Vagina (tissue), 2 donors: ENCODE results near the gene PRKRIP1. TPM values are rescaled to one million over a fixed set of nuclear protein-coding genes. Genes with fewer than 3 reads are reported as not detected.

Experiments
- DNase-seq, 2 donors: peaks; one replicate each; pipeline ENCODE4 v3.0.0-alpha.2; 2017; ENCODE audit errors: extremely low spot score in 2 of 2
- H3K27ac ChIP-seq: fragments of 200-600 bp; sonication (generic); one replicate; pipeline ENCODE4 v1.5.1; 2019
- H3K27me3 ChIP-seq: fragments of 200-600 bp; sonication (generic); one replicate; pipeline ENCODE4 v1.5.1; 2019
- H3K36me3 ChIP-seq, 2 donors: fragments of 200-600 bp; sonication (generic); one replicate each; pipeline ENCODE4 v1.5.1; 2017 to 2019
- H3K4me1 ChIP-seq: fragments of 200-600 bp; sonication (generic); one replicate; pipeline ENCODE4 v1.5.1; 2019
- H3K4me3 ChIP-seq, 2 donors: fragments of 200-600 bp; sonication (generic); 1 replicate in 1 of 2; 2 replicates in 1 of 2; pipeline ENCODE4 v1.5.1; 2016 to 2019
- H3K9me3 ChIP-seq: fragments of 200-600 bp; sonication (generic); one replicate; pipeline ENCODE4 v1.5.1; 2019
- CTCF ChIP-seq, 3 experiments: fragments of 450-650 bp in 2 of 3; fragments of 200-600 bp in 1 of 3; sonication (generic) in 1 of 3; IDR thresholded peaks; one replicate each; pipeline ENCODE4 v1.5.1; 2017 to 2019; ENCODE audit warnings: antibody characterized with exemption in 3 of 3, mild to moderate bottlenecking in 2 of 3, moderate library complexity in 2 of 3
- POLR2A ChIP-seq, 2 donors: fragments of 450-650 bp; IDR thresholded peaks; one replicate each; pipeline ENCODE4 v1.6.1; 2017; ENCODE audit warnings: antibody characterized with exemption in 2 of 2, mild to moderate bottlenecking in 2 of 2, moderate library complexity in 2 of 2
- POLR2AphosphoS5 ChIP-seq, 2 donors: sonication (generic); formaldehyde crosslinking; IDR thresholded peaks; one replicate each; pipeline ENCODE4 v1.9.0; 2017; ENCODE audit warnings: antibody characterized with exemption in 2 of 2, mild to moderate bottlenecking in 2 of 2, low read depth in 1 of 2; ENCODE audit not compliant: insufficient read depth in 1 of 2
- intact Hi-C: fragments of 100-400 bp; cut with DNase I; formaldehyde crosslinking; loops from one replicate; pipeline ENCODE4 v1.15.1; 2023
- total RNA-seq: library from RNA; depleted of rRNA; stranded (reverse); fragments of >200 nt; gene quantifications from one replicate; pipeline ENCODE4 v1.2.3, GENCODE V29; 2016

The PRKRIP1 gene
- total RNA-seq, 1 donor from 2014 or later = 17.4 TPM

- Histone ChIP-seq H3K27ac (no peak overlapping the region), H3K9me3 (no peaks in the 10 kb centered on the region), H3K27me3 (no peaks in the 10 kb centered on the region), H3K4me1 (peaks cover 17% of the 10 kb centered on the region), H3K4me3 (no peak overlapping the region), H3K36me3 (peaks cover 0 to 34% of the 10 kb centered on the region in 2 donors)
- TF ChIP-seq POLR2AphosphoS5 (IDR thresholded peaks at IDR 0.05; ENCODE audit: insufficient read depth in 1 of 2, low read depth in 1 of 2) = no peak
- TF ChIP-seq POLR2A (IDR thresholded peaks at IDR 0.05) = no peak
- TF ChIP-seq CTCF (IDR thresholded peaks at IDR 0.05) = no peak
- DNase-seq = no peak
- intact Hi-C loops = no loop called here
Observed at GRCh38 chr7:102459221-102459844, 63.2 kb downstream of the PRKRIP1 start.

- H3K36me3 ChIP-seq = peaks cover 0 to 33% of the 10 kb centered on the region in 2 donors
- H3K27me3 ChIP-seq = no peaks in the 10 kb centered on the region
- TF ChIP-seq CTCF (IDR thresholded peaks at IDR 0.05) = no peak
- no peak for TF ChIP-seq POLR2A (IDR thresholded peaks at IDR 0.05)
- no peak for TF ChIP-seq POLR2AphosphoS5 (IDR thresholded peaks at IDR 0.05; ENCODE audit: insufficient read depth in 1 of 2, low read depth in 1 of 2)
- peaks cover 22% of the 10 kb centered on the region for H3K4me1 ChIP-seq
- no peak overlapping the region for H3K27ac ChIP-seq
- DNase-seq = no peak
- H3K9me3 ChIP-seq = no peaks in the 10 kb centered on the region
- H3K4me3 ChIP-seq = no peak overlapping the region
- intact Hi-C loops = no loop called here
Observed at GRCh38 chr7:102460467-102460866, 64.3 kb downstream of the PRKRIP1 start.

- Histone ChIP-seq H3K4me1 (peaks cover 30% of the 10 kb centered on the region), H3K9me3 (no peaks in the 10 kb centered on the region), H3K36me3 (peaks cover 0 to under 1% of the 10 kb centered on the region in 2 donors), H3K4me3 (peak overlapping the region; percentile 92 to 95), H3K27ac (peak overlapping the region; percentile 68), H3K27me3 (no peaks in the 10 kb centered on the region)
- TF ChIP-seq POLR2A (IDR thresholded peaks at IDR 0.05) (no peak), CTCF (IDR thresholded peaks at IDR 0.05) (no peak), POLR2AphosphoS5 (IDR thresholded peaks at IDR 0.05; ENCODE audit: insufficient read depth in 1 of 2, low read depth in 1 of 2) (no peak)
- DNase-seq = no peak
- intact Hi-C loops = no loop called here
Observed at GRCh38 chr7:102463841-102464576, 67.8 kb downstream of the PRKRIP1 start.

- Histone ChIP-seq H3K9me3 (no peaks in the 10 kb centered on the region), H3K27ac (peak within 1 kb of the TSS; percentile 68), H3K4me3 (peak within 1 kb of the TSS; percentile 92 to 95), H3K27me3 (no peaks in the 10 kb centered on the region), H3K36me3 (no peaks in the 10 kb centered on the region), H3K4me1 (peaks cover 30% of the 10 kb centered on the region)
- intact Hi-C loops = no loop called here
- no peak for DNase-seq
- TF ChIP-seq POLR2A (IDR thresholded peaks at IDR 0.05) (no peak), CTCF (IDR thresholded peaks at IDR 0.05) (peak in 2 of 3 experiments; percentile 7 to 54), POLR2AphosphoS5 (IDR thresholded peaks at IDR 0.05; ENCODE audit: insufficient read depth in 1 of 2, low read depth in 1 of 2) (peak in 1 of 2 donors; percentile 53)
Observed at GRCh38 chr7:102464577-102465280, 68.6 kb downstream of the PRKRIP1 start, which contains the start of the genes ALKBH4 and LRWD1. Gene ALKBH4, minus strand, starts transcription at chr7:102464863. Its CDS starts 27 bp downstream, at chr7:102464836. Gene LRWD1, plus strand, starts transcription at chr7:102464984. Its CDS starts 97 bp downstream, at chr7:102465081.
